MM.1S (cell line): ENCODE measurements around the gene SSU72.

Experiments
- DNase-seq: peaks from one replicate; pipeline ENCODE4 v3.0.0-alpha.2; 2015
- H2AFZ ChIP-seq: fragments of 300-600 bp; sonication (generic); 2 replicates; pipeline ENCODE4 v1.6.0; 2016; ENCODE audit warnings: antibody characterized with exemption, low read length
- H3F3A ChIP-seq: fragments of 300-600 bp; sonication (generic); 2 replicates; pipeline ENCODE4 v1.6.1; 2016; ENCODE audit warnings: mild to moderate bottlenecking, antibody characterized with exemption, low read length, moderate library complexity, mixed read lengths; ENCODE audit not compliant: insufficient read depth
- H3K27ac ChIP-seq: fragments of 300-600 bp; sonication (generic); 2 replicates; pipeline ENCODE4 v1.5.1; 2016; ENCODE audit warnings: mild to moderate bottlenecking, low read length
- H3K27me3 ChIP-seq: fragments of 300-600 bp; sonication (generic); replicated peaks from 2 replicates; pipeline ENCODE4 v1.6.0; 2016; ENCODE audit warnings: low read length; ENCODE audit not compliant: insufficient read depth
- H3K36me3 ChIP-seq: fragments of 300-600 bp; sonication (generic); replicated peaks from 2 replicates; pipeline ENCODE4 v1.6.1; 2016; ENCODE audit warnings: mild to moderate bottlenecking, low read length, mixed read lengths; ENCODE audit not compliant: insufficient read depth
- H3K4me1 ChIP-seq: fragments of 300-600 bp; sonication (generic); 2 replicates; pipeline ENCODE4 v1.6.1; 2016; ENCODE audit warnings: low read length, mixed read lengths
- H3K4me2 ChIP-seq: fragments of 300-600 bp; sonication (generic); 2 replicates; pipeline ENCODE4 v1.6.0; 2016; ENCODE audit warnings: low read depth, low read length
- H3K4me3 ChIP-seq: fragments of 300-600 bp; sonication (generic); 2 replicates; pipeline ENCODE4 v1.5.1; 2016; ENCODE audit warnings: low read length, mixed read lengths
- H3K79me2 ChIP-seq: fragments of 300-600 bp; sonication (generic); 2 replicates; pipeline ENCODE4 v1.6.1; 2016; ENCODE audit warnings: mixed run types, low read length, mixed read lengths
- H3K9ac ChIP-seq: fragments of 300-600 bp; sonication (generic); 2 replicates; pipeline ENCODE4 v1.6.1; 2016; ENCODE audit warnings: low read length, mixed read lengths
- H3K9me2 ChIP-seq: fragments of 300-600 bp; sonication (generic); replicated peaks from 2 replicates; pipeline ENCODE4 v1.6.1; 2016; ENCODE audit warnings: mild to moderate bottlenecking, low read length, mixed read lengths; ENCODE audit not compliant: insufficient read depth
- H3K9me3 ChIP-seq: fragments of 300-600 bp; sonication (generic); replicated peaks from 2 replicates; pipeline ENCODE4 v1.6.1; 2016; ENCODE audit warnings: mild to moderate bottlenecking, low read length, mixed read lengths; ENCODE audit not compliant: insufficient read depth
- H4K20me1 ChIP-seq: fragments of 300-600 bp; sonication (generic); 2 replicates; pipeline ENCODE4 v1.6.1; 2016; ENCODE audit warnings: mild to moderate bottlenecking, low read length, moderate library complexity, mixed read lengths; ENCODE audit not compliant: insufficient read depth
- CTCF ChIP-seq: fragments of 300-600 bp; sonication (generic); IDR thresholded peaks from 2 replicates; pipeline ENCODE4 v1.5.1; 2016; ENCODE audit warnings: antibody characterized with exemption, low read length, mixed read lengths
- EZH2 ChIP-seq: fragments of 300-600 bp; sonication (generic); optimal IDR thresholded peaks from 2 replicates; pipeline ENCODE3; 2017; ENCODE audit warnings: low read depth, mild to moderate bottlenecking, antibody characterized with exemption, low read length, mixed read lengths
- EZH2phosphoT487 ChIP-seq: fragments of 300-600 bp; sonication (generic); IDR thresholded peaks from 2 replicates; pipeline ENCODE4 v1.6.1; 2018; ENCODE audit warnings: antibody characterized with exemption, low read length

SSU72 gene

GRCh38 chr1:1550087-1550486, 24.6 kb downstream of the SSU72 start:
- Histone ChIP-seq H3K27ac (no peak overlapping the region), H3K4me1 (no peaks in the 10 kb centered on the region), H3K9me2 (no peaks in the 10 kb centered on the region), H3K9me3 (no peaks in the 10 kb centered on the region), H3K4me3 (no peak overlapping the region), H3K79me2 (0 out of 2 replicates have a peak, but pooled peaks cover 5% of the 10 kb centered on the region), H3K36me3 (no peaks in the 10 kb centered on the region), H4K20me1 (no peaks in the 10 kb centered on the region), H3K27me3 (no peaks in the 10 kb centered on the region), H3F3A (no peaks in the 10 kb centered on the region), H3K4me2 (no peak overlapping the region), H2AFZ (no peak overlapping the region), H3K9ac (no peak overlapping the region)
- TF ChIP-seq EZH2 (no peak), EZH2phosphoT487 (no peak), CTCF (no peak)
- DNase-seq: no peak

GRCh38 chr1:1548591-1548990, 26.1 kb downstream of the SSU72 start:
- Histone ChIP-seq H3K9ac (no peak overlapping the region), H3K9me2 (no peaks in the 10 kb centered on the region), H3K9me3 (no peaks in the 10 kb centered on the region), H3K36me3 (no peaks in the 10 kb centered on the region), H3K4me1 (no peaks in the 10 kb centered on the region), H3K4me2 (no peak overlapping the region), H4K20me1 (no peaks in the 10 kb centered on the region), H3K27ac (no peak overlapping the region), H2AFZ (no peak overlapping the region), H3F3A (no peaks in the 10 kb centered on the region), H3K4me3 (no peak overlapping the region), H3K79me2 (0 out of 2 replicates have a peak, but pooled peaks cover 5% of the 10 kb centered on the region), H3K27me3 (no peaks in the 10 kb centered on the region)
- TF ChIP-seq EZH2: no peak
- DNase-seq: no peak

GRCh38 chr1:1547476-1547875, 27.2 kb downstream of the SSU72 start:
- no peak overlapping the region for H3K9ac ChIP-seq
- no peak overlapping the region for H3K4me2 ChIP-seq
- DNase-seq: no peak
- no peaks in the 10 kb centered on the region for H3K27me3 ChIP-seq
- H3K27ac ChIP-seq: no peak overlapping the region
- no peaks in the 10 kb centered on the region for H3K4me1 ChIP-seq
- no peaks in the 10 kb centered on the region for H3K9me3 ChIP-seq
- H3F3A ChIP-seq: no peaks in the 10 kb centered on the region
- no peaks in the 10 kb centered on the region for H3K9me2 ChIP-seq
- H4K20me1 ChIP-seq: no peaks in the 10 kb centered on the region
- no peak overlapping the region for H2AFZ ChIP-seq
- H3K79me2 ChIP-seq: 0 out of 2 replicates have a peak, but pooled peaks cover 5% of the 10 kb centered on the region
- no peak overlapping the region for H3K4me3 ChIP-seq
- TF ChIP-seq CTCF: no peak
- TF ChIP-seq EZH2phosphoT487: no peak
- no peak for TF ChIP-seq EZH2
- H3K36me3 ChIP-seq: no peaks in the 10 kb centered on the region

- H2AFZ ChIP-seq: no peak overlapping the region
- H3K27ac ChIP-seq: no peak overlapping the region
These were observed 27.7 kb downstream of the SSU72 start for GRCh38 chr1:1547011-1547410.

More at GRCh38 chr1:1547011-1547410, 27.7 kb downstream of the SSU72 start:
- Histone ChIP-seq H3K9me3 (no peaks in the 10 kb centered on the region), H3K27me3 (no peaks in the 10 kb centered on the region), H3K36me3 (no peaks in the 10 kb centered on the region), H3K4me3 (no peak overlapping the region), H3F3A (no peaks in the 10 kb centered on the region), H3K79me2 (0 out of 2 replicates have a peak, but pooled peaks cover 2% of the 10 kb centered on the region), H3K4me2 (no peak overlapping the region), H3K9ac (no peak overlapping the region), H4K20me1 (no peaks in the 10 kb centered on the region), H3K4me1 (no peaks in the 10 kb centered on the region), H3K9me2 (no peaks in the 10 kb centered on the region)
- TF ChIP-seq EZH2: no peak
- no peak for TF ChIP-seq CTCF
- TF ChIP-seq EZH2phosphoT487: no peak
- no peak for DNase-seq
